PC-9 (cell line): ENCODE data around the gene MIER2. TPM values are rescaled to one million over a fixed set of nuclear protein-coding genes. Genes with fewer than 3 reads are reported as not detected.
"Not testable (repeated sequence)": the region's sequence is repeated elsewhere in the genome, so short reads cannot be mapped to it uniquely, and the experiment has no call there.

Source experiments
- BruUV-seq: library from RNA; stranded (reverse); fragments of 400-500 nt; replicated peaks from 2 replicates; lab custom pipeline; 2021; lab: Mats Ljungman, UMichigan
- CTCF ChIA-PET: fragments of 300-600 bp; sonication (Branson Sonifier 250); formaldehyde crosslinking; loops from one replicate; lab custom pipeline; 2022; ENCODE audit warnings: antibody characterized with exemption; lab: Charles Lee
- POLR2A ChIA-PET: fragments of 300-600 bp; sonication (Branson Sonifier 250); formaldehyde crosslinking; loops from one replicate; lab custom pipeline; 2022; ENCODE audit warnings: antibody characterized with exemption; ENCODE audit not compliant: unreplicated experiment; lab: Charles Lee
- DNase-seq, 2 experiments: peaks; one replicate each; pipeline versions ENCODE4 v3.0.0 to v3.0.0-alpha.2; 2015 to 2022; ENCODE audit warnings: mixed read lengths in 1 of 2
- H2AFZ ChIP-seq: fragments of 200-600 bp; sonication (generic); 2 replicates; pipeline ENCODE4 v1.8.1; 2017; ENCODE audit warnings: antibody characterized with exemption
- H3F3A ChIP-seq: fragments of 200-600 bp; sonication (generic); 2 replicates; pipeline ENCODE4 v1.8.1; 2017; ENCODE audit warnings: antibody characterized with exemption, mild to moderate bottlenecking, low read depth; ENCODE audit not compliant: insufficient read depth
- H3K27ac ChIP-seq: fragments of 200-600 bp; sonication (generic); 2 replicates; pipeline ENCODE4 v1.6.1; 2016; ENCODE audit warnings: mixed run types
- H3K27me3 ChIP-seq: fragments of 200-600 bp; sonication (generic); 2 replicates; pipeline ENCODE4 v1.6.1; 2016; ENCODE audit warnings: low read depth, mixed run types; ENCODE audit not compliant: insufficient read depth
- H3K36me3 ChIP-seq: fragments of 200-600 bp; sonication (generic); 2 replicates; pipeline ENCODE4 v1.6.1; 2016; ENCODE audit warnings: low read depth, mixed run types
- H3K4me1 ChIP-seq: fragments of 200-600 bp; sonication (generic); replicated peaks from 2 replicates; pipeline ENCODE4 v1.6.1; 2016; ENCODE audit warnings: mixed run types; ENCODE audit not compliant: insufficient read depth
- H3K4me2 ChIP-seq: fragments of 200-600 bp; sonication (generic); 2 replicates; pipeline ENCODE4 v1.6.1; 2017; ENCODE audit warnings: mixed run types
- H3K4me3 ChIP-seq: fragments of 200-600 bp; sonication (generic); 2 replicates; pipeline ENCODE4 v1.6.1; 2016; ENCODE audit warnings: mixed run types
- H3K79me2 ChIP-seq: fragments of 200-600 bp; sonication (generic); 2 replicates; pipeline ENCODE4 v1.6.1; 2017; ENCODE audit warnings: low read depth, mixed run types
- H3K9me2 ChIP-seq: fragments of 200-600 bp; sonication (generic); 2 replicates; pipeline ENCODE4 v1.8.1; 2017; ENCODE audit warnings: mild to moderate bottlenecking; ENCODE audit not compliant: insufficient read depth
- H3K9me3 ChIP-seq: fragments of 200-600 bp; sonication (generic); 2 replicates; pipeline ENCODE4 v1.8.1; 2016; ENCODE audit warnings: low read depth; ENCODE audit not compliant: insufficient read depth
- H4K20me1 ChIP-seq: fragments of 200-600 bp; sonication (generic); 2 replicates; pipeline ENCODE4 v1.8.1; 2017; ENCODE audit not compliant: insufficient read depth
- EZH2 ChIP-seq: fragments of 200-600 bp; sonication (generic); IDR thresholded peaks from 2 replicates; pipeline ENCODE4 v1.8.0; 2017; ENCODE audit warnings: antibody characterized with exemption, low read depth
- intact Hi-C: fragments of 100-400 bp; cut with micrococcal nuclease; formaldehyde crosslinking; loops from one replicate; pipeline ENCODE4 v1.10.0; 2022; ENCODE audit not compliant: unreplicated experiment
- total RNA-seq: library from RNA; stranded (reverse); gene quantifications from 2 replicates; pipeline ENCODE4 v1.2.3, GENCODE V29; 2021
- TF ChIP-seq, protein P1 (sequence below): fragments of 200-600 bp; sonication (generic); conservative IDR thresholded peaks from 2 replicates; pipeline ENCODE4 v1.6.1; 2017; ENCODE audit warnings: mixed run types, antibody characterized with exemption, mild to moderate bottlenecking, moderate library complexity

The MIER2 gene
- total RNA-seq, 1 experiment from 2014 or later = 25.2 TPM

DNA sequence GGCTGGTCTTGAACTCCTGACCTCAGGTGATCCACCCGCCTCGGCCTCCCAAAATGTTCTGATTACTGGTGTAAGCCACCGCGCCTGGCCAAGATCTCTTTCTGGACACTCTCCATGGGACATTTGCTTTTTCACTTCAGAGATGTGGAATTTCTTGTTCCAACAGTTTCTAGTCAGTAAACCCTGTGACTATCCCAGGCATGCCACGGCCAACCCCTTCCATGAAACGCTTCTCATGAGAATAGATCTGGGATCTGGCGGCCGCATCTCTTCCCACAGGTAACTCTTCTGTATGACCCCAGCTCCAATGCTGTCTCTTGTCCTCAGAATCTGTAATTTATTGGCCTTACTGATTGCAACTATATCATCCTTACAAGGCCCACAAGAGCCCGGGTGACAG, 69.6 kb downstream of the MIER2 start:
- H2AFZ ChIP-seq = no peak overlapping the region
- ChIA-PET POLR2A (no interaction called here), CTCF (no interaction called here)
- H3K9me3 ChIP-seq = no peaks in the 10 kb centered on the region
- H3K4me1 ChIP-seq = no peaks in the 10 kb centered on the region
- intact Hi-C loops = no loop called here
- H3K79me2 ChIP-seq = no peaks in the 10 kb centered on the region
- H3K4me3 ChIP-seq = no peak overlapping the region
- H3K36me3 ChIP-seq = no peaks in the 10 kb centered on the region
- H3K4me2 ChIP-seq = no peak overlapping the region
- no peaks in the 10 kb centered on the region for H3K9me2 ChIP-seq
- BruUV-seq = no TSS peak
- no peak for DNase-seq
- no peak overlapping the region for H3K27ac ChIP-seq
- H3K27me3 ChIP-seq = no peaks in the 10 kb centered on the region
- no peaks in the 10 kb centered on the region for H3F3A ChIP-seq
- H4K20me1 ChIP-seq = no peaks in the 10 kb centered on the region
- TF ChIP-seq, protein P1, sequence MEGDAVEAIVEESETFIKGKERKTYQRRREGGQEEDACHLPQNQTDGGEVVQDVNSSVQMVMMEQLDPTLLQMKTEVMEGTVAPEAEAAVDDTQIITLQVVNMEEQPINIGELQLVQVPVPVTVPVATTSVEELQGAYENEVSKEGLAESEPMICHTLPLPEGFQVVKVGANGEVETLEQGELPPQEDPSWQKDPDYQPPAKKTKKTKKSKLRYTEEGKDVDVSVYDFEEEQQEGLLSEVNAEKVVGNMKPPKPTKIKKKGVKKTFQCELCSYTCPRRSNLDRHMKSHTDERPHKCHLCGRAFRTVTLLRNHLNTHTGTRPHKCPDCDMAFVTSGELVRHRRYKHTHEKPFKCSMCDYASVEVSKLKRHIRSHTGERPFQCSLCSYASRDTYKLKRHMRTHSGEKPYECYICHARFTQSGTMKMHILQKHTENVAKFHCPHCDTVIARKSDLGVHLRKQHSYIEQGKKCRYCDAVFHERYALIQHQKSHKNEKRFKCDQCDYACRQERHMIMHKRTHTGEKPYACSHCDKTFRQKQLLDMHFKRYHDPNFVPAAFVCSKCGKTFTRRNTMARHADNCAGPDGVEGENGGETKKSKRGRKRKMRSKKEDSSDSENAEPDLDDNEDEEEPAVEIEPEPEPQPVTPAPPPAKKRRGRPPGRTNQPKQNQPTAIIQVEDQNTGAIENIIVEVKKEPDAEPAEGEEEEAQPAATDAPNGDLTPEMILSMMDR = no peak
- TF ChIP-seq EZH2 = no peak

DNA sequence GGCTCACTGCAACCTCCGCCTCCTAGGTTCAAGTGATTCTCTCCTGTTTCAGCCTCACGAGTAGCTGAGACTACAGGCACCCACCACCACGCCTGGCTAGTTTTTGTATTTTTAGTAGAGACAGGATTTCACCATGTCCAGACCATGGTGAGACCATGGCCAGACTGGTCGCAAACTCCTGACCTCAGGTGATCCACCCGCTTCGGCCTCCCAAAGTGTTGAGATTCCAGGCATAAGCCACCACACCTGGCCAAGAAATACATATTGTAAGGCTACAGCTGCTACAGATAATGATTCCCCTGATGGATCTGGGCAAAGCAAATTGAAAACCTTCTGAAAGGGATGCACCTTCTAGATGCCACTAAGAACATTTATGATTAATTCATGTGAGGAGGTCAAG, 71.2 kb downstream of the MIER2 start:
- POLR2A ChIA-PET = no interaction called here
- TF ChIP-seq, protein P1 = no peak
- TF ChIP-seq EZH2 = no peak
- intact Hi-C loops = no loop called here
- Histone ChIP-seq H2AFZ (no peak overlapping the region), H3K9me3 (no peaks in the 10 kb centered on the region), H3K4me3 (no peak overlapping the region), H3K27me3 (no peaks in the 10 kb centered on the region), H3K4me1 (no peaks in the 10 kb centered on the region), H3K9me2 (no peaks in the 10 kb centered on the region), H3K4me2 (no peak overlapping the region), H3K36me3 (no peaks in the 10 kb centered on the region), H3K27ac (no peak overlapping the region), H3F3A (no peaks in the 10 kb centered on the region), H3K79me2 (no peaks in the 10 kb centered on the region), H4K20me1 (no peaks in the 10 kb centered on the region)
- BruUV-seq = no TSS peak
- CTCF ChIA-PET = no interaction called here
- no peak for DNase-seq

DNA sequence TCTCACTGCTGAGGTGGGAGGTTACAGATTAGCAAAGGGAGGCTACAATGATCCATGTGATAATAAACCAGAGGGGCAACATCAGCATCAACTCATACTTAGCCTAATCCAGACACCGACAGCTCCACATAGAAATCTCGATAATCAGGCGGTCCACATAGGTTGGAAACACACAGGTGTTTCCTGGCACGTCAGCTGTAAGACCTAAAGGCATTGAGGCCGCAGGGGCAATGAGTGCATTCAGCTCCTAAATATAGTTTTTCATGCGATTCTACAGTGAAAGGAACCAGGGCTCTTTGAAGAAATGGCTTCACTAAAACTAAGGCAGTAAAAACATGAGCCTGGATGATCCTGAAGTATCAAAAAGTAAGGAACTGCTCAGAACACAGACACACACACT, 72.7 kb downstream of the MIER2 start:
- Histone ChIP-seq H3K9me2 (no peaks in the 10 kb centered on the region), H3F3A (no peaks in the 10 kb centered on the region), H3K4me3 (no peak overlapping the region), H3K36me3 (no peaks in the 10 kb centered on the region), H3K4me2 (no peak overlapping the region), H3K27ac (no peak overlapping the region), H3K4me1 (no peaks in the 10 kb centered on the region), H3K79me2 (no peaks in the 10 kb centered on the region), H3K27me3 (no peaks in the 10 kb centered on the region), H4K20me1 (no peaks in the 10 kb centered on the region), H3K9me3 (no peaks in the 10 kb centered on the region), H2AFZ (no peak overlapping the region)
- DNase-seq = no peak
- TF ChIP-seq, protein P1 = no peak
- no peak for TF ChIP-seq EZH2
- ChIA-PET POLR2A (no interaction called here), CTCF (no interaction called here)
- intact Hi-C loops = no loop called here
- BruUV-seq = no TSS peak

DNA sequence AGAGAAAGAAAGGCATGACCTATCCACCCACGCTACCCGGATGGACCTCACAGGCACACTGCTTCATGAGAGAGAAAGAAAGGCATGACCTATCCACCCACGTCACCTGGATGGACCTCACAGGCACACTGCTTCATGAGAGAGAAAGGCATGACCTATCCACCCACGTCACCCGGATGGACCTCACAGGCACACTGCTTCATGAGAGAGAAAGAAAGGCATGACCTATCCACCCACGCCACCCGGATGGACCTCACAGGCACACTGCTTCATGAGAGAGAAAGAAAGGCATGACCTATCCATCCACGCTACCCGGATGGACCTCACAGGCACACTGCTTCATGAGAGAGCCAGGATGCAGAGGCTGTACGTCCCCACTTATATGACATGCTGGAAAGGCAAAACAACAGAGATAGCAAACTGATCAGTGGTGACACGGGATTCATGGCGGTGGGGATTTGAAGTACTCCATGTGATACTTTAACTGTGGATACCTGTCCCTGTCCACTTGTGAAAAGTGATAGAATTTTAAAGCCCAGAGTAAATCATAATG, 73.8 kb downstream of the MIER2 start:
- CTCF ChIA-PET, H3K9me3 ChIP-seq, H2AFZ ChIP-seq, H4K20me1 ChIP-seq, H3F3A ChIP-seq, H3K9me2 ChIP-seq, H3K27me3 ChIP-seq, DNase-seq, H3K4me1 ChIP-seq, H3K4me2 ChIP-seq, H3K4me3 ChIP-seq, POLR2A ChIA-PET, H3K36me3 ChIP-seq, intact Hi-C loops, BruUV-seq, H3K27ac ChIP-seq, H3K79me2 ChIP-seq: not testable (repeated sequence)
